ENCODE data around the gene RIMBP2.

The RIMBP2 gene

DNA sequence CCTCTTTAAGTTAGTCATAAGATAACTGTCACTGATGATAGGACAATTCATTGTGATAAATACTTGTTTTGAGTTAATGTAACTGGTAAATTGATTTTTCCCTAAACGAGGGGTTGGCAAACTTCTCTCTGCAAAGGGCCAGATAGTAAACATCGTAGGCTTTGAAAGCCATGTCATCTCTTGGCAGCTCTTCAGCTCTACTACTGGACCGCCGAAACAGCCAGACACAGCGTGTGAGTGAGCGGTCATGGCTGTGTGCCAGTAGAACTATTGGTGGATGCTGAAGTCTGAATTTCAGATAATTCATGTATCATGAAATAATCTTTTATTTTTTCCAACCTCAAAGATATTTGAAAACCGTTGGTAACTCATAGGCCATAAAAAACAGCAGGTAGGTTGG is 368.5 kb downstream of the RIMBP2 start:
- no peak for DNase-seq (ENCODE audit: low read depth in 1 of 2, low spot score in 1 of 2)
- H3K4me3 ChIP-seq (replicated peaks; ENCODE audit: insufficient read depth, low read length), result no peak overlapping the region
- TF ChIP-seq GABPA (IDR thresholded peaks at IDR 0.05; ENCODE audit: low read depth), result no peak
- TF ChIP-seq CTCF (IDR thresholded peaks at IDR 0.05; ENCODE audit: insufficient read depth, low read length), result no peak
- TF ChIP-seq REST (IDR thresholded peaks at IDR 0.05; ENCODE audit: insufficient replicate concordance, low read depth), result no peak
- no peak for TF ChIP-seq SPI1 (IDR thresholded peaks at IDR 0.05; ENCODE audit: borderline replicate concordance, low read depth)
- TF ChIP-seq POLR2AphosphoS5 (IDR thresholded peaks at IDR 0.05; ENCODE audit: low read depth), result no peak
- no peak overlapping the region for H3K27ac ChIP-seq (replicated peaks)
- no peaks in the 10 kb centered on the region for H3K27me3 ChIP-seq (ENCODE audit: insufficient read depth, poor library complexity, severe bottlenecking)

All from HL-60 (cell line).